ENCODE data around the gene NT5E.
"Not testable (repeated sequence)": the region's sequence is repeated elsewhere in the genome, so short reads cannot be mapped to it uniquely, and the experiment has no call there.

NT5E gene

GRCh38 chr6:85484948-85485347 is 35.1 kb downstream of the NT5E start:
- DNase-seq (ENCODE audit: low read depth in 1 of 2, low spot score in 1 of 2), result no peak

DNA sequence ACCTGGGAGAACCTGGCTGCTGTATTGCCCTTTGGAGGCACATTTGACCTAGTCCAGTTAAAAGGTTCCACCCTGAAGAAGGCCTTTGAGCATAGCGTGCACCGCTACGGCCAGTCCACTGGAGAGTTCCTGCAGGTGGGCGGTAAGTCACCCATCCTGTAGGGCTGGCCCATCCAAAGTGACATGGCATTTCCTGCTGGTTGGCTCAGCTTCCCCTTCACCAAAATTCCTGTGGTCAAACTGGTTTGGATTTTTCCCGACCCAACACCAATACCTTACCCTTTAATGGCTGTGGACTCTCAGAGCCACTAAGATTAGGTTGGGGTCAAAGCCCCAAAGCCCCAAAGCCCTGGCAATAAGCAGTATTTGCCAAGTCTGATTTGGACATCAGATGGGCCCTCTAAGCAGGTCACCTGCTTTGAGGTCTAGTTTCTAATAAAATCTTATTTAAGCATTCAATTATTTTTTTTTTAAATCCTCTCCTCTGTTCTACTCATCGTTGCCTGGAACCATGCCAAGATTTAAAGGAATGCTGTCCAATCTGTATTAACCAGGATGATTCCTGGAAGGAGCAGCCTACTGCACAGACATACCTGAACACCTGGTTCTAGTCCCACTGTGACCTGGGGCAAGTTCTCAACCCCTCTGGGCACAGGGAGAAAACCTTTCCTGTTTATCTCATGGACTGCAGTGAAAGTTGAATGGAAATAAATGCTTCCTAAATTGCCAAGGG is 40.8 kb downstream of the NT5E start:
- no peak for DNase-seq (ENCODE audit: low read depth in 1 of 2, low spot score in 1 of 2)

- DNase-seq (ENCODE audit: low read depth in 1 of 2, low spot score in 1 of 2), result no peak
These were observed 43.5 kb downstream of the NT5E start for GRCh38 chr6:85493389-85493788.

- no peak for DNase-seq (ENCODE audit: low read depth in 1 of 2, low spot score in 1 of 2)
These were observed 45.0 kb downstream of the NT5E start for GRCh38 chr6:85494547-85495536.

- DNase-seq (ENCODE audit: low read depth in 1 of 2, low spot score in 1 of 2), result no peak
These were observed 46.2 kb downstream of the NT5E start for GRCh38 chr6:85496009-85496579.

DNA sequence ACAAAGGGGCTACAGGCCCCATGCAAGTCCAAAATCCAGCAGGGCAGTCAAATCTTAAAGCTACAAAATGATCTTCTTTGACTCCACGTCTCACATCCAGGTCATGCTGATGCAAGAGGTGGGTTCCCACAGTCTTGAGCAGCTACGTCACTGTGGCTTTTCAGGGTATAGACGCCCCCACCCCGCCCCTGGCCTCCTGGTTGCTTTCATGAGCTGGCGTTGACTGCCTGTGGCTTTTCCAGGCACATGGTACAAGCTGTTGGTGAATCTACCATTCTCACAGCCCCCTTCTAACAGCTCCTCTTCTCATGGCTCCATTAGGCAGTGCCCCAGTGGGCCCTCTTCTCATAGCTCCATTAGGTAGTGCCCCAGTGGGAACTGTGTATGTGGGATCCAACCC is 47.0 kb downstream of the NT5E start:
- DNase-seq (ENCODE audit: low read depth in 1 of 2, low spot score in 1 of 2), result no peak

- no peak for DNase-seq (ENCODE audit: low read depth in 1 of 2, low spot score in 1 of 2)
These were observed 48.8 kb downstream of the NT5E start for GRCh38 chr6:85498596-85499258.

DNA sequence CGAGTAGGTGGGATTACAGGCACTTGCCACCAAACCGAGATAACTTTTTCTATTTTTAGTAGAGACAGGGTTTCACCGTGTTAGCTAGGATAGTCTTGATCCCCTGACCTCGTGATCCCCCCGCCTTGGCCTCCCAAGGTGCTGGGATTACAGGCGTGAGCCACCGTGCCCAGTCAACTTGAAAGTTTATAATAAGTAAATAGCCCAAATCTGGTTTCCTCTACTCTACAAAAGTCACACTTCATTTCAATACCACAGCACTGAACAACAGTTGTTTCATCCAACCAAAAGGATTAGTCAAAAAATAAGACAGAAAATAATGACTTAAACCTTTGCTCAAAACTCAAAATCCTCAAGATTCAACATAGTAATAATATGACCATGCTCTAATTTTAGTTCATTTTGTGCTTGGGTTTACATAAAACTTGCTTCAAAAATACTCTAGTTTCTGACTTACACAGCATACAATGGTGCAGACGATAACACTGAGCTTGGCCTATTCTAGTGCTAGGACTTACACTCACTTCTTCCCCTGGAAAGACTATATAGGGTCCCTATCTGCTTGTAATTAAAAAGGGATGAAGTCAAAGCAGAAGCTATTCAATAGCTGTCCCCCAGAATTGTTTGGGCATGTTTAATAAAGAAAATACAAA is 56.7 kb downstream of the NT5E start:
- DNase-seq (ENCODE audit: low read depth in 1 of 2, low spot score in 1 of 2), result no peak

DNA sequence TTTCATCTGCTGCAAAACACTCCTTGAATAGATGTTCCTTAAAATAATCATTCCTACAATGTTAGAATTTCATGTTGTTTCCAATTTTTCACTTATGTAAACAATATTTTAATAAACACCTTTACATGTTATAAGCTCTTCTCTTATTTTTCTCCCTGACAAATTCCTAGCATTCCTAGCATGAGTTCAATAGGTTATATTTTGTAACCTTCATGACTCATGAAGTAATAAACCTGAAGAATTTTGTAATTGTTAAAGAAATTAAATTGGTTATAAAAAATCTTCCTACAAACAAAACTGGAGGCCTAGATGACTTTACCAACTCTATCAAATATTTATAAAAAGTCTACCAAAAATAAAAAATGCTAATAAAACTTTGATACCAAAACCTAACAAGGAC is 66.3 kb downstream of the NT5E start:
- DNase-seq (ENCODE audit: low read depth in 1 of 2, low spot score in 1 of 2), result no peak

DNA sequence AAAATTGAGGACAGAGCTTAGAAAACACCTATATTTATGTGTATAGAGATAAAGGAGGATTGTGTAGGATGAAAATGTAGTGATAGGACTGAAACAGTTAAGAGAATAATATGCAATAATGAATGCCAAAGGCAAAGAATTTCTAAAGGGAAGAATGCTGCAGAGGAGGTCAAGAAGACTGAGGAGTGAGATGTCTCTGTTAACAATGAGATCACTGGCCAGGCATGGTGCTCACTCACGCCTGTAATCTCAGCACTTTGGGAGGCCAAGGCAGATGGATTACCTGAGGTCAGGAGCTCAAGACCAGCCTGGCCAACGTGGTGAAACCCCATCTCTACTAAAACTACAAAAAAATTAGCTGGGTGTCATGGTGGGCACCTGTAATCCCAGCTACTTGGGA is 74.4 kb downstream of the NT5E start:
- not testable (repeated sequence) for DNase-seq (ENCODE audit: low read depth in 1 of 2, low spot score in 1 of 2)

DNA sequence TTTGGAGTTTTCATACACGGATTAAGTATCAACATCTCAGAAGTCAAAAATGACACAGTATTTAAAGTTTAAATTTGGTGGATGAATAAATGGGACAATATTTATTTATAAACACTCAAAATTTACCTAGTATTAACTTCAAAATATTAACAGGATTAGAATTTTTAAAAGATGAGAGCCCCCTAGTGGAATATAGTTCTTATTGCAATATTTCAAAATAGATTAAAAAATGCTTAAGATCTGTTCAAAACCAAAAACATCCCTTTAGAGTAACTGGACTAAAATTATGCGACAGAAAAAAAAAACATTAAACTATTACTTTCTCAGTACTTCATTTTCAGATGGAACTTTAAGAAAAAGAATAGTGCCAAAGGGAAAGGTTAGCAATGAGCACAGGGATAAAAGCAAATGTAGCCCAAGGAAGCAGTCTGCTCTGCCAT is 87.2 kb downstream of the NT5E start:
- no peak for DNase-seq (ENCODE audit: low read depth in 1 of 2, low spot score in 1 of 2)

- no peak for DNase-seq (ENCODE audit: low read depth in 1 of 2, low spot score in 1 of 2)
These were observed 94.9 kb downstream of the NT5E start for GRCh38 chr6:85544776-85545175.

Data from stimulated activated CD4-positive, alpha-beta T cell treated with anti-CD3 and anti-CD28 coated beads, Interleukin-15, amount 100 ng/mL, for 1 hour (primary cell).